C4-2B (cell line): ENCODE measurements around the gene TBC1D22B.
"Not testable (repeated sequence)": the region's sequence is repeated elsewhere in the genome, so short reads cannot be mapped to it uniquely, and the experiment has no call there.

Experiments used
- H3K27ac ChIP-seq: fragments of 450-650 bp; 2 replicates; pipeline ENCODE4 v1.5.1; 2017
- CTCF ChIP-seq: fragments of 450-650 bp; conservative IDR thresholded peaks from 2 replicates; pipeline ENCODE4 v1.5.1; 2017; ENCODE audit warnings: mild to moderate bottlenecking
- ZFX ChIP-seq: fragments of 450-650 bp; IDR thresholded peaks from 2 replicates; pipeline ENCODE4 v1.6.1; 2017

The TBC1D22B gene

GRCh38 chr6:37303891-37304503 lies 46.4 kb downstream of the TBC1D22B start:
- H3K27ac ChIP-seq: no peak overlapping the region
- TF ChIP-seq ZFX (no peak), CTCF (peak; percentile 72)

- no peak overlapping the region for H3K27ac ChIP-seq
- no peak for TF ChIP-seq CTCF
- TF ChIP-seq ZFX: no peak
These were observed 47.2 kb downstream of the TBC1D22B start for GRCh38 chr6:37304766-37305165.

- no peak for TF ChIP-seq CTCF
- no peak for TF ChIP-seq ZFX
These were observed 48.4 kb downstream of the TBC1D22B start for GRCh38 chr6:37305841-37306425.

GRCh38 chr6:37306624-37307222 lies 49.2 kb downstream of the TBC1D22B start:
- no peak overlapping the region for H3K27ac ChIP-seq
- TF ChIP-seq ZFX: no peak
- TF ChIP-seq CTCF: no peak

More at GRCh38 chr6:37305841-37306425, 48.4 kb downstream of the TBC1D22B start:
- H3K27ac ChIP-seq: no peak overlapping the region

- not testable (repeated sequence) for H3K27ac ChIP-seq
These were observed 49.9 kb downstream of the TBC1D22B start for GRCh38 chr6:37307484-37307883.

- no peak for TF ChIP-seq ZFX
- TF ChIP-seq CTCF: no peak
- H3K27ac ChIP-seq: peak overlapping the region; percentile 35; the same call in 1 of the 2 replicates
These were observed 50.7 kb downstream of the TBC1D22B start for GRCh38 chr6:37308069-37308815.

- no peak for TF ChIP-seq CTCF
- TF ChIP-seq ZFX: no peak
- H3K27ac ChIP-seq: no peak overlapping the region
These were observed 51.5 kb downstream of the TBC1D22B start for GRCh38 chr6:37309046-37309445.
